Hepatocyte (in vitro differentiated cells): Measurements from ENCODE around the gene MGAT5. TPM values are rescaled to one million over a fixed set of nuclear protein-coding genes. Genes with fewer than 3 reads are reported as not detected.

Experiments used
- DNase-seq: peaks from one replicate; pipeline ENCODE4 v3.0.0-alpha.2; 2016; ENCODE audit warnings: low spot score
- H2AFZ ChIP-seq: fragments of 200-600 bp; sonication (generic); 2 replicates; pipeline ENCODE4 v1.6.0; 2016; ENCODE audit warnings: antibody characterized with exemption, mild to moderate bottlenecking
- H3K27ac ChIP-seq: fragments of 200-600 bp; sonication (generic); 2 replicates; pipeline ENCODE4 v1.5.1; 2016; ENCODE audit warnings: mild to moderate bottlenecking
- H3K27me3 ChIP-seq: fragments of 200-600 bp; sonication (generic); 2 replicates; pipeline ENCODE4 v1.6.1; 2016
- H3K36me3 ChIP-seq: fragments of 200-600 bp; sonication (generic); replicated peaks from 2 replicates; pipeline ENCODE4 v1.5.1; 2016; ENCODE audit warnings: low read depth; ENCODE audit not compliant: insufficient read depth
- H3K4me1 ChIP-seq: fragments of 200-600 bp; sonication (generic); 2 replicates; pipeline ENCODE4 v1.5.1; 2016; ENCODE audit warnings: mild to moderate bottlenecking, moderate library complexity; ENCODE audit not compliant: insufficient read depth
- H3K4me2 ChIP-seq: fragments of 200-600 bp; sonication (generic); 2 replicates; pipeline ENCODE4 v1.6.0; 2016
- H3K4me3 ChIP-seq: fragments of 200-600 bp; sonication (generic); 2 replicates; pipeline ENCODE4 v1.5.1; 2016; ENCODE audit warnings: mild to moderate bottlenecking
- H3K79me2 ChIP-seq: fragments of 200-600 bp; sonication (generic); 2 replicates; pipeline ENCODE4 v1.6.0; 2017; ENCODE audit warnings: mild to moderate bottlenecking
- H3K9me2 ChIP-seq: fragments of 200-600 bp; sonication (generic); replicated peaks from 2 replicates; pipeline ENCODE4 v1.6.0; 2017; ENCODE audit warnings: mild to moderate bottlenecking; ENCODE audit not compliant: insufficient read depth
- H3K9me3 ChIP-seq: fragments of 200-600 bp; sonication (generic); 2 replicates; pipeline ENCODE4 v1.5.1; 2016; ENCODE audit warnings: low read depth, mild to moderate bottlenecking
- H4K20me1 ChIP-seq: fragments of 200-600 bp; sonication (generic); 2 replicates; pipeline ENCODE4 v1.6.0; 2016; ENCODE audit warnings: mild to moderate bottlenecking; ENCODE audit not compliant: insufficient read depth, poor library complexity, severe bottlenecking
- CTCF ChIP-seq: fragments of 200-600 bp; sonication (generic); IDR thresholded peaks from 2 replicates; pipeline ENCODE4 v1.5.1; 2016; ENCODE audit warnings: antibody characterized with exemption, mild to moderate bottlenecking; ENCODE audit not compliant: poor library complexity
- EZH2 ChIP-seq: fragments of 200-600 bp; sonication (generic); IDR thresholded peaks from 2 replicates; pipeline ENCODE4 v1.6.1; 2016; ENCODE audit warnings: antibody characterized with exemption, mild to moderate bottlenecking, borderline replicate concordance
- EZH2phosphoT487 ChIP-seq: fragments of 200-600 bp; sonication (generic); IDR thresholded peaks from one replicate; pipeline ENCODE4 v1.6.1; 2018; ENCODE audit warnings: antibody characterized with exemption, mild to moderate bottlenecking, low read depth, moderate library complexity; ENCODE audit not compliant: unreplicated experiment, severe bottlenecking
- WGBS: methylation state at CpG from one replicate; pipeline ENCODE4 v1.1.6; 2016; ENCODE audit warnings: low lambda C conversion rate; ENCODE audit errors: missing lambda C conversion rate; 5-methylcytosine and 5-hydroxymethylcytosine counted together
- polyA plus RNA-seq: library from polyadenylated mRNA; unstranded; fragments of >200 nt; fragmentation: Nextera tagmentation; extraction: Ambion mirVana; gene quantifications from 2 replicates; pipeline ENCODE4 v1.2.1, GENCODE V29; 2016
- total RNA-seq: library from RNA; depleted of rRNA; stranded (reverse); fragments of >200 nt; gene quantifications from 2 replicates; pipeline ENCODE4 v1.2.3, GENCODE V29; 2014

Gene MGAT5
- total and polyA plus RNA-seq, 2 experiments from 2014 or later: 9.1 to 30.2 TPM

- H3K27ac ChIP-seq: no peak overlapping the region
- no peak for DNase-seq
- H3K79me2 ChIP-seq: no peaks in the 10 kb centered on the region
- peaks cover 9% of the 10 kb centered on the region for H3K4me1 ChIP-seq
- no peaks in the 10 kb centered on the region for H3K9me3 ChIP-seq
- no peaks in the 10 kb centered on the region for H3K9me2 ChIP-seq
- no peak overlapping the region for H2AFZ ChIP-seq
- WGBS: 90% methylated on average over 7 of the region's 7 CpGs
- H3K4me3 ChIP-seq: no peak overlapping the region
- no peak overlapping the region for H3K4me2 ChIP-seq
- H3K36me3 ChIP-seq: no peaks in the 10 kb centered on the region
- H3K27me3 ChIP-seq: no peaks in the 10 kb centered on the region
- TF ChIP-seq EZH2phosphoT487 (no peak), EZH2 (no peak), CTCF (no peak)
- no peaks in the 10 kb centered on the region for H4K20me1 ChIP-seq
Measured at GRCh38 chr2:134392442-134393074, 138.7 kb downstream of the MGAT5 start.

- Histone ChIP-seq H3K27ac (no peak overlapping the region), H3K4me3 (no peak overlapping the region), H3K4me1 (peaks cover 9% of the 10 kb centered on the region), H2AFZ (no peak overlapping the region), H4K20me1 (no peaks in the 10 kb centered on the region), H3K36me3 (no peaks in the 10 kb centered on the region), H3K27me3 (no peaks in the 10 kb centered on the region), H3K79me2 (no peaks in the 10 kb centered on the region), H3K9me2 (no peaks in the 10 kb centered on the region), H3K4me2 (no peak overlapping the region), H3K9me3 (no peaks in the 10 kb centered on the region)
- WGBS: 86% methylated on average over 3 of the region's 3 CpGs
- TF ChIP-seq EZH2 (no peak), EZH2phosphoT487 (no peak), CTCF (no peak)
- no peak for DNase-seq
Measured at GRCh38 chr2:134393075-134393461, 139.2 kb downstream of the MGAT5 start.

- Histone ChIP-seq H3K79me2 (no peaks in the 10 kb centered on the region), H3K4me1 (peaks cover 9% of the 10 kb centered on the region), H3K27me3 (no peaks in the 10 kb centered on the region), H3K27ac (no peak overlapping the region), H3K36me3 (no peaks in the 10 kb centered on the region), H3K4me3 (no peak overlapping the region), H3K9me2 (no peaks in the 10 kb centered on the region), H2AFZ (no peak overlapping the region), H4K20me1 (no peaks in the 10 kb centered on the region), H3K4me2 (no peak overlapping the region), H3K9me3 (no peaks in the 10 kb centered on the region)
- DNase-seq: no peak
- no peak for TF ChIP-seq EZH2phosphoT487
- TF ChIP-seq EZH2: no peak
- TF ChIP-seq CTCF: no peak
- WGBS: 78% methylated on average over 1 of the region's 1 CpG
Measured at GRCh38 chr2:134395779-134396178, 141.9 kb downstream of the MGAT5 start.
